ENCODE results near the gene AGRP. TPM values are rescaled to one million over a fixed set of nuclear protein-coding genes. Genes with fewer than 3 reads are reported as not detected.
"Not testable (repeated sequence)": the region's sequence is repeated elsewhere in the genome, so short reads cannot be mapped to it uniquely, and the experiment has no call there.

The AGRP gene
- total RNA-seq, 1 donor from 2014 or later = not detected

- Mint-ChIP-seq H3K4me3 (ENCODE audit: unreplicated experiment) (no peak overlapping the region), H3K27me3 (ENCODE audit: low read depth, unreplicated experiment) (peaks cover 11% of the 10 kb centered on the region), H3K27ac (ENCODE audit: unreplicated experiment) (peak overlapping the region; percentile 29), H3K4me1 (ENCODE audit: low read depth, unreplicated experiment) (peaks cover 13% of the 10 kb centered on the region), H3K9me3 (ENCODE audit: unreplicated experiment) (no peaks in the 10 kb centered on the region), H3K36me3 (ENCODE audit: low read depth, unreplicated experiment) (no peaks in the 10 kb centered on the region)
- FAIRE-seq (no peak), DNase-seq (ENCODE audit: low read depth) (peak; percentile 72)
- H2AFZ ChIP-seq (ENCODE audit: low read depth, low read length) = no peak overlapping the region
- H3K79me2 ChIP-seq (ENCODE audit: insufficient read depth, low read length) = no peaks in the 10 kb centered on the region
- H4K20me1 ChIP-seq (ENCODE audit: insufficient read depth, low read length) = no peaks in the 10 kb centered on the region
- no peak overlapping the region for H3K4me3 ChIP-seq (ENCODE audit: insufficient read depth, low read depth, low read length)
- peak overlapping the region; percentile 76 for H3K4me2 ChIP-seq (ENCODE audit: low read length)
- H3K4me1 ChIP-seq (ENCODE audit: insufficient read depth, low read length) = peaks cover 15% of the 10 kb centered on the region
- TF ChIP-seq CTCF (IDR thresholded peaks at IDR 0.05; ENCODE audit: insufficient read depth, low read depth, low read length) = no peak
- TF ChIP-seq EZH2 (IDR thresholded peaks at IDR 0.05; ENCODE audit: insufficient read depth, low read length) = no peak
- peak overlapping the region; percentile 34 for H3K27ac ChIP-seq (ENCODE audit: low read depth, low read length)
- no peaks in the 10 kb centered on the region for H3K9me3 ChIP-seq (ENCODE audit: insufficient read depth, low read depth, low read length)
- no peaks in the 10 kb centered on the region for H3K36me3 ChIP-seq (ENCODE audit: insufficient read depth, low read length)
- no peaks in the 10 kb centered on the region for H3K27me3 ChIP-seq (ENCODE audit: insufficient read depth, low read length)
- peak overlapping the region; percentile 44 for H3K9ac ChIP-seq (ENCODE audit: low read length)
These were observed 33.2 kb upstream of the AGRP start for GRCh38 chr16:67516296-67517154.

- no peaks in the 10 kb centered on the region for H4K20me1 ChIP-seq (ENCODE audit: insufficient read depth, low read length)
- Mint-ChIP-seq H3K27ac (ENCODE audit: unreplicated experiment) (no peak overlapping the region), H3K36me3 (ENCODE audit: low read depth, unreplicated experiment) (no peaks in the 10 kb centered on the region), H3K27me3 (ENCODE audit: low read depth, unreplicated experiment) (peaks cover 7% of the 10 kb centered on the region), H3K4me3 (ENCODE audit: unreplicated experiment) (no peak overlapping the region), H3K9me3 (ENCODE audit: unreplicated experiment) (no peaks in the 10 kb centered on the region), H3K4me1 (ENCODE audit: low read depth, unreplicated experiment) (peaks cover 13% of the 10 kb centered on the region)
- FAIRE-seq = no peak
- peak; percentile 73 for TF ChIP-seq CTCF (IDR thresholded peaks at IDR 0.05; ENCODE audit: insufficient read depth, low read depth, low read length)
- TF ChIP-seq EZH2 (IDR thresholded peaks at IDR 0.05; ENCODE audit: insufficient read depth, low read length) = no peak
- H3K4me2 ChIP-seq (ENCODE audit: low read length) = no peak overlapping the region
- no peaks in the 10 kb centered on the region for H3K79me2 ChIP-seq (ENCODE audit: insufficient read depth, low read length)
- H3K27ac ChIP-seq (ENCODE audit: low read depth, low read length) = no peak overlapping the region
- H3K9me3 ChIP-seq (ENCODE audit: insufficient read depth, low read depth, low read length) = no peaks in the 10 kb centered on the region
- no peak overlapping the region for H2AFZ ChIP-seq (ENCODE audit: low read depth, low read length)
- peaks cover 15% of the 10 kb centered on the region for H3K4me1 ChIP-seq (ENCODE audit: insufficient read depth, low read length)
- DNase-seq (ENCODE audit: low read depth) = peak; percentile 59
- H3K27me3 ChIP-seq (ENCODE audit: insufficient read depth, low read length) = no peaks in the 10 kb centered on the region
- H3K4me3 ChIP-seq (ENCODE audit: insufficient read depth, low read depth, low read length) = no peak overlapping the region
- H3K36me3 ChIP-seq (ENCODE audit: insufficient read depth, low read length) = no peaks in the 10 kb centered on the region
- H3K9ac ChIP-seq (ENCODE audit: low read length) = no peak overlapping the region
These were observed 31.1 kb upstream of the AGRP start for GRCh38 chr16:67514382-67514828.

GRCh38 chr16:67513892-67514291 is 30.5 kb upstream of the AGRP start:
- peaks cover 13% of the 10 kb centered on the region for H3K4me1 Mint-ChIP-seq (ENCODE audit: low read depth, unreplicated experiment)
- not testable (repeated sequence) for H2AFZ ChIP-seq (ENCODE audit: low read depth, low read length); H3K27me3 Mint-ChIP-seq (ENCODE audit: low read depth, unreplicated experiment); H3K4me3 Mint-ChIP-seq (ENCODE audit: unreplicated experiment); FAIRE-seq; H3K36me3 Mint-ChIP-seq (ENCODE audit: low read depth, unreplicated experiment); H3K4me3 ChIP-seq (ENCODE audit: insufficient read depth, low read depth, low read length); H3K9me3 ChIP-seq (ENCODE audit: insufficient read depth, low read depth, low read length); H3K27ac ChIP-seq (ENCODE audit: low read depth, low read length); H3K36me3 ChIP-seq (ENCODE audit: insufficient read depth, low read length); H4K20me1 ChIP-seq (ENCODE audit: insufficient read depth, low read length); H3K4me2 ChIP-seq (ENCODE audit: low read length); H3K9ac ChIP-seq (ENCODE audit: low read length); DNase-seq (ENCODE audit: low read depth); H3K27me3 ChIP-seq (ENCODE audit: insufficient read depth, low read length); H3K27ac Mint-ChIP-seq (ENCODE audit: unreplicated experiment); H3K9me3 Mint-ChIP-seq (ENCODE audit: unreplicated experiment); H3K79me2 ChIP-seq (ENCODE audit: insufficient read depth, low read length)
- peaks cover 15% of the 10 kb centered on the region for H3K4me1 ChIP-seq (ENCODE audit: insufficient read depth, low read length)
